ENCODE results near the gene NCBP1.

DNA sequence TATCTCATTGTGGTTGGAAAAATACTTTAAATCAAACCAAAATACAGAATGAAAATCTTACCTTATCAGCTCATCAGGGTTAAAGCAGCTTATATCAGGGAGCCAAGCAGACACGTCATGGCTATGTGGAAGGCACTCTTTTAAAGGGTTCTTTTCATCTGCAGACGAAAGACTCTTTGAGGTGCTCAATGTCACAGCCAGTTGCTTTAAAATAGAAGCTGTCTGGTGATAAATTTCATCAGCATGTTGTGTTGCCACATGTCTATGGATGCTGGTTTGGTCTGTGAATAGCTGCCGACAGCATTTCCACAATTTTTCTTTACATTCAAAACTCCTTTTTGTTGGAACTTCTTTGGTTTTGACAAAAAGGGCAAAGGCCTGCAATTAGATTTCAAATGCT lies 8.0 kb upstream of the NCBP1 start:
- TF ChIP-seq, protein P1, sequence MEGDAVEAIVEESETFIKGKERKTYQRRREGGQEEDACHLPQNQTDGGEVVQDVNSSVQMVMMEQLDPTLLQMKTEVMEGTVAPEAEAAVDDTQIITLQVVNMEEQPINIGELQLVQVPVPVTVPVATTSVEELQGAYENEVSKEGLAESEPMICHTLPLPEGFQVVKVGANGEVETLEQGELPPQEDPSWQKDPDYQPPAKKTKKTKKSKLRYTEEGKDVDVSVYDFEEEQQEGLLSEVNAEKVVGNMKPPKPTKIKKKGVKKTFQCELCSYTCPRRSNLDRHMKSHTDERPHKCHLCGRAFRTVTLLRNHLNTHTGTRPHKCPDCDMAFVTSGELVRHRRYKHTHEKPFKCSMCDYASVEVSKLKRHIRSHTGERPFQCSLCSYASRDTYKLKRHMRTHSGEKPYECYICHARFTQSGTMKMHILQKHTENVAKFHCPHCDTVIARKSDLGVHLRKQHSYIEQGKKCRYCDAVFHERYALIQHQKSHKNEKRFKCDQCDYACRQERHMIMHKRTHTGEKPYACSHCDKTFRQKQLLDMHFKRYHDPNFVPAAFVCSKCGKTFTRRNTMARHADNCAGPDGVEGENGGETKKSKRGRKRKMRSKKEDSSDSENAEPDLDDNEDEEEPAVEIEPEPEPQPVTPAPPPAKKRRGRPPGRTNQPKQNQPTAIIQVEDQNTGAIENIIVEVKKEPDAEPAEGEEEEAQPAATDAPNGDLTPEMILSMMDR (IDR thresholded peaks at IDR 0.05 in 8 of 11, conservative IDR thresholded peaks at IDR 0.05 in 3 of 11), result no peak
- TF ChIP-seq POLR2AphosphoS5 (IDR thresholded peaks at IDR 0.05), result no peak
